ENCODE data around the gene PRDX4. TPM values are rescaled to one million over a fixed set of nuclear protein-coding genes. Genes with fewer than 3 reads are reported as not detected.

Gene PRDX4
- total and polyA plus RNA-seq, 2 of the 8 experiments (the other 6 are each of a cell fraction or from before 2014, with no cell fraction given), result 130 TPM

GRCh38 chrX:23667239-23668177 lies at the start of gene PRDX4 (continued):
- no peak for TF ChIP-seq CBX8 (IDR thresholded peaks at IDR 0.05; ENCODE audit: borderline replicate concordance, low read depth, low read length)
- TF ChIP-seq ATF2 (IDR thresholded peaks at IDR 0.05; ENCODE audit: low read length), result no peak
- no peak for TF ChIP-seq CTCF (IDR thresholded peaks at IDR 0.05; ENCODE audit: control extremely low read depth in 1 of 3, insufficient read depth in 1 of 3, low read depth in 1 of 3, low read length in 3 of 3)

Data from H1 (cell line).